K562 (cell line): Measurements from ENCODE around the gene ESAM. TPM values are rescaled to one million over a fixed set of nuclear protein-coding genes. Genes with fewer than 3 reads are reported as not detected.

ENCODE experiments used
- ATAC-seq: fragments of 200-7000 bp; cut with Tn5 transposase; 3 replicates; pipeline ENCODE4 v1.9.1; 2020; ENCODE audit warnings: moderate library complexity
- BruUV-seq: library from RNA; stranded (reverse); fragments of 400-500 nt; replicated peaks from 2 replicates; lab custom pipeline; 2021; lab: Mats Ljungman, UMichigan
- CTCF ChIA-PET: fragments of 300-600 bp; formaldehyde crosslinking; extraction: SDS; loops from one replicate; lab custom pipeline; 2021; ENCODE audit warnings: low intra/inter-chr PET ratio; lab: Yijun Ruan, JAX
- POLR2A ChIA-PET: fragments of 300-600, 350-650 bp; sonication (Branson Sonifier 250); formaldehyde crosslinking; extraction: SDS; loops from one replicate; lab custom pipeline; 2021; ENCODE audit warnings: antibody characterized with exemption, inconsistent platforms; lab: Yijun Ruan, JAX
- DNase-seq, 4 experiments: peaks; one replicate each; pipeline versions ENCODE4 v3.0.0 to v3.0.0-alpha.2; 2011 to 2018; ENCODE audit warnings: low spot score in 3 of 4, mixed read lengths in 3 of 4; ENCODE audit errors: extremely low read depth in 1 of 4
- FAIRE-seq: peaks from 2 replicates; lab custom pipeline; 2011; peaks lifted over from hg19 to GRCh38; lab: Jason Lieb, UNC
- H2AFZ ChIP-seq: 2 replicates; pipeline ENCODE4 v1.6.0; 2011; ENCODE audit warnings: low read depth, low read length, control low read depth, inconsistent platforms
- H3K27ac ChIP-seq: fragments of 200-600 bp; 3 replicates; pipeline ENCODE4 v1.8.0; 2011; ENCODE audit warnings: low read depth, mild to moderate bottlenecking, control low read depth, inconsistent platforms, low read length, moderate library complexity, mixed read lengths; ENCODE audit errors: extremely low read depth
- H3K27me3 ChIP-seq, 2 experiments: fragments of 300-600 bp in 1 of 2; 2 replicates in 1 of 2; 3 replicates in 1 of 2; pipeline versions ENCODE4 v1.6.0 to v1.8.0; 2011; ENCODE audit warnings: inconsistent platforms in 2 of 2, low read length in 2 of 2, mild to moderate bottlenecking in 1 of 2, mixed read lengths in 1 of 2, moderate library complexity in 1 of 2; ENCODE audit not compliant: control insufficient read depth in 2 of 2, insufficient read depth in 2 of 2
- H3K36me3 ChIP-seq: fragments of 300-600 bp; 3 replicates; pipeline ENCODE4 v1.8.0; 2011; ENCODE audit warnings: mild to moderate bottlenecking, low read length, inconsistent platforms; ENCODE audit not compliant: control insufficient read depth, insufficient read depth
- H3K4me1 ChIP-seq, 2 experiments: fragments of 200-600 bp in 1 of 2; replicated peaks in 1 of 2; 2 replicates in 1 of 2; 3 replicates in 1 of 2; pipeline versions ENCODE4 v1.5.1 to v1.8.0; 2011; ENCODE audit warnings: inconsistent platforms in 2 of 2, low read length in 2 of 2, mild to moderate bottlenecking in 1 of 2, mixed read lengths in 1 of 2, moderate library complexity in 1 of 2; ENCODE audit not compliant: control insufficient read depth in 2 of 2, insufficient read depth in 2 of 2
- H3K4me2 ChIP-seq: 2 replicates; pipeline ENCODE4 v1.6.1; 2011; ENCODE audit warnings: low read length, control low read depth, inconsistent platforms, mixed read lengths; ENCODE audit not compliant: insufficient read depth
- H3K4me3 ChIP-seq: fragments of 200-600 bp; sonication (generic), shearing (Covaris generic); 2 replicates; pipeline ENCODE4 v1.5.1; 2016; ENCODE audit warnings: control low read depth, inconsistent platforms
- H3K79me2 ChIP-seq: fragments of 200-600 bp; 3 replicates; pipeline ENCODE4 v1.8.0; 2011; ENCODE audit warnings: low read length, inconsistent platforms; ENCODE audit not compliant: control insufficient read depth, insufficient read depth
- H3K9ac ChIP-seq, 2 experiments: 2 replicates each; pipeline versions ENCODE4 v1.6.0 to v1.6.1; 2011; ENCODE audit warnings: low read depth in 2 of 2, low read length in 2 of 2, control low read depth in 1 of 2, inconsistent platforms in 1 of 2, mild to moderate bottlenecking in 1 of 2, mixed read lengths in 1 of 2; ENCODE audit not compliant: insufficient read depth in 1 of 2
- H3K9me1 ChIP-seq: one replicate; pipeline ENCODE4 v1.6.0; 2011; ENCODE audit warnings: inconsistent platforms, mild to moderate bottlenecking, low read length, moderate library complexity; ENCODE audit not compliant: control insufficient read depth, insufficient read depth
- H3K9me3 ChIP-seq: replicated peaks from 2 replicates; pipeline ENCODE4 v1.5.1; 2011; ENCODE audit warnings: low read depth, low read length, inconsistent platforms; ENCODE audit not compliant: control insufficient read depth, insufficient read depth
- H4K20me1 ChIP-seq: replicated peaks from 2 replicates; pipeline ENCODE4 v1.6.1; 2011; ENCODE audit warnings: low read length, inconsistent platforms, mixed read lengths; ENCODE audit not compliant: control insufficient read depth, insufficient read depth
- USF1 ChIP-seq: sonication (generic); formaldehyde crosslinking; IDR thresholded peaks from 2 replicates; pipeline ENCODE4 v1.9.0; 2022; ENCODE audit warnings: mild to moderate bottlenecking, missing genetic modification reagents
- ZNF224 ChIP-seq: sonication (generic); formaldehyde crosslinking; IDR thresholded peaks from 2 replicates; pipeline ENCODE4 v1.8.0; 2022; ENCODE audit warnings: mild to moderate bottlenecking, missing genetic modification reagents
- WGBS: fragments of 100-300 bp; shearing (Covaris generic); methylation state at CpG from one replicate; pipeline ENCODE4 v1.1.6; 2016; ENCODE audit warnings: low coverage, mixed read lengths; ENCODE audit not compliant: insufficient coverage; ENCODE audit errors: missing lambda C conversion rate; 5-methylcytosine and 5-hydroxymethylcytosine counted together
- in situ Hi-C: fragments of 300-500 bp; cut with MboI; formaldehyde crosslinking; loops from 4 replicates; pipeline ENCODE4 v1.15.0; 2018; ENCODE audit warnings: inconsistent platforms, mixed read lengths
- intact Hi-C: fragments of 100-400 bp; cut with micrococcal nuclease; formaldehyde crosslinking; loops from 2 replicates; pipeline ENCODE4 v1.14.2; 2022
- polyA plus RNA-seq, 8 experiments: library from polyadenylated mRNA; depleted of rRNA in 4 of 8; stranded (reverse) in 5 of 8; unstranded in 3 of 8; fragments of >200 nt; fragmentation: Nextera tagmentation in 2 of 8; fragmentation: Illumina TruSeq in 1 of 8; extraction: Ambion mirVana in 2 of 8; extraction: Trizol in 1 of 8; gene quantifications; 2 replicates each; pipeline versions ENCODE4 v1.2.1 to v1.2.3, GENCODE V29; 2011 to 2014; ENCODE audit warnings: inconsistent platforms in 1 of 8, missing spikeins in 1 of 8
- total RNA-seq, 7 experiments: library from RNA; depleted of rRNA in 6 of 7; stranded (reverse); fragments of >200 nt in 6 of 7; fragmentation: Illumina TruSeq in 2 of 7; extraction: Trizol in 2 of 7; gene quantifications; 2 replicates each; pipeline versions ENCODE4 v1.2.1 to v1.2.3, GENCODE V29; 2011 to 2021; ENCODE audit warnings: low replicate concordance in 1 of 7
- TF ChIP-seq, protein P1 (sequence below): sonication (generic); formaldehyde crosslinking; IDR thresholded peaks from 2 replicates; pipeline ENCODE4 v1.5.0; 2020; ENCODE audit warnings: missing genetic modification reagents

ESAM gene
- total and polyA plus RNA-seq, 9 of the 15 experiments (the other 6 are each of a cell fraction or from before 2014, with no cell fraction given), result 0.06 to 1.5 (median 0.22) TPM

DNA sequence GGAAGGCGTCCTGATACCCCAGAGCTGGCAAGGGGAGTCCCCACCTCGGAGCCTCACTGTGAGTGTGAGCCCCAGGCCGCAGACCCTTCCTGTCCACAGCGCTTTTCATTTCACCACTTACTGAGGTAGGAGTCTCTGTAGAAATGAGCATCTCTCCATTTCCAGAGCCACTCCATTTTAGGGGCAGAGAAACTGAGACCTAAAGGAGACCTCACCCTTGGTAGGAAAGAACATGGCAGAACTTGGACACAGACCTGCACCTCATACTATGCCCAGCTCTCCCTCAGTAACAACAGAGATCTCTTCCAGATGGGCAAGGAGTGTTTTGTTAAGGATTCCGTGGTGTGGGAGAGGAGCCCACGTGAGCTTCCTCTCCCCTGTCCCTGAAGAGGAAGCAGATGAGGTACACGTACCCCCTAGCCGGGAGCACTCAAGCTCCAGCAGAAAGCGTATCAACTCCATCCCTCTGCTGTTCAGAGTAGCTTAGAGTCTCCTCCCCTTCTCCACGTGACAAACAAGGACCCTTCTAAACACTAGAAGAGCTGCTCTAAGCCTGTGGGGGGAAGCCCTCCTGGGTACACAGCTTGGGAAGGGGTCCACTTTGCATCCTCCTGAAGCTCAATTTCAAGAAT is 9.5 kb downstream of the ESAM start:
- ChIA-PET CTCF (no interaction called here), POLR2A (interaction anchor here (0.6 to 1.5 kb wide), 3 partner anchors 8 to 563 kb away, joined by 3 to 4 read pairs (median 3); no protein-coding TSS in a partner anchor)
- 23% methylated on average over 10 of the region's 10 CpGs for WGBS
- DNase-seq (no peak), ATAC-seq (peak; percentile 18; the same call in 2 of the 3 replicates), FAIRE-seq (no peak)
- TF ChIP-seq, protein P1, sequence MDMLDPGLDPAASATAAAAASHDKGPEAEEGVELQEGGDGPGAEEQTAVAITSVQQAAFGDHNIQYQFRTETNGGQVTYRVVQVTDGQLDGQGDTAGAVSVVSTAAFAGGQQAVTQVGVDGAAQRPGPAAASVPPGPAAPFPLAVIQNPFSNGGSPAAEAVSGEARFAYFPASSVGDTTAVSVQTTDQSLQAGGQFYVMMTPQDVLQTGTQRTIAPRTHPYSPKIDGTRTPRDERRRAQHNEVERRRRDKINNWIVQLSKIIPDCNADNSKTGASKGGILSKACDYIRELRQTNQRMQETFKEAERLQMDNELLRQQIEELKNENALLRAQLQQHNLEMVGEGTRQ (CRISPR knock-in tag), result peak; percentile 60
- 0 out of 2 replicates have a peak, but pooled peaks have one; percentile 10 for TF ChIP-seq USF1 (CRISPR knock-in tag)
- TF ChIP-seq ZNF224 (CRISPR knock-in tag), result no peak
- in situ Hi-C loops, result no loop called here
- intact Hi-C loops, result no loop called here
- no TSS peak for BruUV-seq
- Histone ChIP-seq H2AFZ (peak overlapping the region; percentile 22; the same call in 1 of the 2 replicates), H4K20me1 (no peaks in the 10 kb centered on the region), H3K9me3 (no peaks in the 10 kb centered on the region), H3K4me3 (no peak overlapping the region), H3K79me2 (no peaks in the 10 kb centered on the region), H3K27me3 (peaks cover 13 to 57% of the 10 kb centered on the region in 2 experiments; a peak in 4 of 5 replicates), H3K9me1 (no peaks in the 10 kb centered on the region), H3K9ac (0 out of 4 replicates have a peak overlapping the region, but pooled peaks of 1 of the 2 experiments have one; percentile 2), H3K27ac (no peak overlapping the region), H3K4me2 (no peak overlapping the region), H3K4me1 (peaks cover 11 to 14% of the 10 kb centered on the region in 2 experiments; a peak in 3 of 5 replicates), H3K36me3 (no peaks in the 10 kb centered on the region)
